PC-3 (cell line): ENCODE data around the gene ROPN1L.

ENCODE experiments used
- EZH2 ChIP-seq: fragments of 300-600 bp; sonication (generic); IDR thresholded peaks from one replicate; pipeline ENCODE4 v1.6.1; 2017; ENCODE audit warnings: antibody characterized with exemption, mild to moderate bottlenecking, low read length; ENCODE audit not compliant: unreplicated experiment
- EZH2phosphoT487 ChIP-seq: fragments of 300-600 bp; sonication (generic); IDR thresholded peaks from 2 replicates; pipeline ENCODE4 v1.6.1; 2018; ENCODE audit warnings: mild to moderate bottlenecking, antibody characterized with exemption, low read length, borderline replicate concordance
- TF ChIP-seq, protein P1 (sequence below): fragments of 300-600 bp; sonication (generic); conservative IDR thresholded peaks from 2 replicates; pipeline ENCODE4 v1.5.1; 2017; ENCODE audit warnings: antibody characterized with exemption, low read depth, mild to moderate bottlenecking, low read length

DNA sequence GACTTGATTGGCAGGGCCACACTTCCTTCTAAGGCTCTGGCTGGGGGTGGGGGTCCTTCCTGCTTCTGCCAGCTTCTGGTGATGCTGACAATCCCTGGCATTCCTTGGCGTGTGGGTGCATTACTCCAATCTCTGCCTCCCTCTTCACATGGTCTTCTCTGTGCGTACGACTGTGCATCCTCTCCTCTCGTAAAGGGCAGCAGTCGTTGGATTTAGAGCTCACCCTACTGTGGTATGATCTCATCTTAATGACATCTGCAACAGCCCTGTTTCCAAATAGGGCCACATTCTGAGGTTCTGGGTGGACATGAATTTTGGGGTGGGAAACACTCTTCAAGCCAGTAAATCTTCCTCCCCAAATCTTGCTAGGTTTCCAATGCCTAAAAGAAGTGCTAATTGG, 36.8 kb downstream of the ROPN1L start:
- TF ChIP-seq, protein P1, sequence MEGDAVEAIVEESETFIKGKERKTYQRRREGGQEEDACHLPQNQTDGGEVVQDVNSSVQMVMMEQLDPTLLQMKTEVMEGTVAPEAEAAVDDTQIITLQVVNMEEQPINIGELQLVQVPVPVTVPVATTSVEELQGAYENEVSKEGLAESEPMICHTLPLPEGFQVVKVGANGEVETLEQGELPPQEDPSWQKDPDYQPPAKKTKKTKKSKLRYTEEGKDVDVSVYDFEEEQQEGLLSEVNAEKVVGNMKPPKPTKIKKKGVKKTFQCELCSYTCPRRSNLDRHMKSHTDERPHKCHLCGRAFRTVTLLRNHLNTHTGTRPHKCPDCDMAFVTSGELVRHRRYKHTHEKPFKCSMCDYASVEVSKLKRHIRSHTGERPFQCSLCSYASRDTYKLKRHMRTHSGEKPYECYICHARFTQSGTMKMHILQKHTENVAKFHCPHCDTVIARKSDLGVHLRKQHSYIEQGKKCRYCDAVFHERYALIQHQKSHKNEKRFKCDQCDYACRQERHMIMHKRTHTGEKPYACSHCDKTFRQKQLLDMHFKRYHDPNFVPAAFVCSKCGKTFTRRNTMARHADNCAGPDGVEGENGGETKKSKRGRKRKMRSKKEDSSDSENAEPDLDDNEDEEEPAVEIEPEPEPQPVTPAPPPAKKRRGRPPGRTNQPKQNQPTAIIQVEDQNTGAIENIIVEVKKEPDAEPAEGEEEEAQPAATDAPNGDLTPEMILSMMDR: no peak
- TF ChIP-seq EZH2: no peak
- TF ChIP-seq EZH2phosphoT487: no peak
